Measurements from ENCODE around the gene ACSL4.

GRCh38 chrX:109709129-109709631 is 23.9 kb downstream of the ACSL4 start:
- no peak for TF ChIP-seq CTCF (conservative IDR thresholded peaks at IDR 0.05; ENCODE audit: low read length)
- TF ChIP-seq EZH2phosphoT487 (IDR thresholded peaks at IDR 0.05; ENCODE audit: borderline replicate concordance): no peak

Data from Loucy (cell line).